ENCODE data around the gene GPR152.

The GPR152 gene

GRCh38 chr11:67423466-67423865 lies 29.1 kb downstream of the GPR152 start:
- no peak for FAIRE-seq

GRCh38 chr11:67422891-67423290 lies 29.6 kb downstream of the GPR152 start:
- no peak for FAIRE-seq

GRCh38 chr11:67421430-67422031 lies 31.0 kb downstream of the GPR152 start:
- no peak for FAIRE-seq

GRCh38 chr11:67420646-67421429 lies 31.7 kb downstream of the GPR152 start:
- no peak for FAIRE-seq

GRCh38 chr11:67420147-67420645 lies 32.3 kb downstream of the GPR152 start:
- no peak for FAIRE-seq

GRCh38 chr11:67419325-67420049 lies 33.0 kb downstream of the GPR152 start:
- no peak for FAIRE-seq

DNA sequence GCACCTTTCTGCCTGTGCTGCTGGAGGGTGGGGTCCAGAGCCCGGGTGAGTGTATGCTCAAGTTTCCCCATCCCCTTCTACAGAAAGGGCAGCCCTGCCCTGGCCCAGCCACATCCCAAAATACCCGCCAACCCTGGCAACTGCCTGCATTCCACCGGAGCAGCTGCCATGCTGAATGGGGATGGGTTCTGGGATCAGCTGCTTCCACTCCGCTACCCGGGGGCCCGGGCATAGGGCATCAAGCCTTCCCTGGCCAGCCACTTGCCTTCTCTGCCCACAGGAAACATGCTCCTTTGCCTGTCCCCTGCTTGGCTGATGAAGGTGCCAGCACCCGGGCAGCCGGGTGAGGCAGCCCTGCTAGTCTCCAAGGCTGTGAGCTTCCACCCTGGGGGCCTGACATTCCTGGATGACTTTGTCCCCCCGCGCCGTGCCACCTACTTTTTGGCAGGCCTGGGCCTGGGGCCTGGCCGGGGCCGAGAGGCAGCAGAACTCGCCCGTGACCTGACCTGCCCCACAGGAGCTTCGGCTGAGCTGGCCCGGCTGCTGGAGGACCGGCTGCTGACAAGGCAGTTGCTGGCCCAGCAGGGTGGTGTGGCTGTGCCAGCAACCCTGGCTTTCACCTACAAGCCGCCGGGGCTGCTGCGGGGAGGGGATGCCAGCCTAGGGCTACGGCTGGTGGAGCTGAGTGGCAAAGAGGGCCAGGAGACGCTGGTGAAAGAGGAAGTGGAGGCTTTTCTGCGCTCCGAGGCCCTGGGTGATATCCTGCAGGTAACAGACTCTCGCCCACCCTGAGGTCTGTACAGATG lies 33.9 kb downstream of the GPR152 start:
- FAIRE-seq = no peak

DNA sequence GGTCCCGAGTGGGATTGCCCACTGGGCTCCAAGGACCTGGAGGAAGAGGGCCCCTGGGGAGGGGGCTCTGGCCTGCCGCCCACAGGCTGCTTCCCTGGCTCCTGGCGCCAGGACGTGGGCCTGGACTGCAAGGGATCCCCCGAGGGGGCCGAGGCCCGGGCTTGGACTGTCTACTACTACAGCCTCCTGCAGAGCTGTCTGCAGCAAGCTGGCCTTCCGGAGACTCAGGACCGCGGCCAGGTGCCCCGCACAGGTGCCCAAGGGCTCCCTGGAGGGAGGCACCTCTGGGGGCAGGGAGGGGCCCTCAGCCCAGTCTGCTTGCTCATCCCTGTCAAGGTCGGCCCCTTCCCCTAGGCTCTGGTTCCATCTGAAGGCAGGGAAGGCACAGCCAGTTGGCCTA lies 35.1 kb downstream of the GPR152 start:
- no peak for FAIRE-seq

DNA sequence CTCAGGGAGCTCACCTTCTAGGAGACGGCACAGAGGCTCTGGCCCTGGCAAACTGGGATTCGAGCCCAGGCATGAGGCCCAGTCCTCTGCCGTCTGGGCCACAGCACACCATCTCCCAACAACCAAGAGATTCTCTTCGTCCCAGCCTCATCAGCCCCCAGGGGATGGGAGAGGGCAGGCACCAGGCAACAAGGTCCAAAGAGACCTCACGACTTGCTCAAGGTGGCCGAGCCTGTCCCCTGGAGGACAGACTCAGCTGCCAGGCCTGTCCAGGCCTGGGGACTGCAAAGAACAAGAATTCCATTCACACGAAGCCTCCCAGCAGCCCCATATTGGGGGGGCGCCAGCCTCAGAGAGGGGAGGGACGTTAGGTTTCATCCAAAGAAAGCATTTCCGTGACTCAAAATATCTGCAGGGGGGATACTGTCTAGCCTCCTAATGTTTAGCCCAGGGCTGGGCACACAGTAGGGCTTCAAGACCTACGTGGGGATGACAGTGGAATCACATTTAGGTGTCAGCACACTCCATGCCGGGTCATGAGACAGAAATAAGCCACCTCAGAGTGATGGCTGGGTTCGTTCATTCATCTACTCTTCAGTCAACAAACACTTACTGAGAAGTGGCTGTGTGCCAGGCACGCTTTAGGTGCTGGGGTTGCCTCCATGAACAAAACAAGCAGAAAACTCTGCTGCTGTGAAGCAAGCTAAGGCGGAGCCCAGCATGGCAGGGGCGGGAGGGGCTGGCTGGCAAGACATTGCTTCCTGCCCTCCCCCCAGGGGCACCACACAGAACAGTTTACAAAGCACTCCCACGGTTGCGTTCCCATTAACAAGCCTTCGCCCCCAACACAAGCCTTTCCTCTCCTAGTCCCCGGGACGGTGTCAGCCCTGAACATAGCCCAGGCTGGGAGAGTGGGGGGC lies 35.9 kb downstream of the GPR152 start:
- no peak for FAIRE-seq

DNA sequence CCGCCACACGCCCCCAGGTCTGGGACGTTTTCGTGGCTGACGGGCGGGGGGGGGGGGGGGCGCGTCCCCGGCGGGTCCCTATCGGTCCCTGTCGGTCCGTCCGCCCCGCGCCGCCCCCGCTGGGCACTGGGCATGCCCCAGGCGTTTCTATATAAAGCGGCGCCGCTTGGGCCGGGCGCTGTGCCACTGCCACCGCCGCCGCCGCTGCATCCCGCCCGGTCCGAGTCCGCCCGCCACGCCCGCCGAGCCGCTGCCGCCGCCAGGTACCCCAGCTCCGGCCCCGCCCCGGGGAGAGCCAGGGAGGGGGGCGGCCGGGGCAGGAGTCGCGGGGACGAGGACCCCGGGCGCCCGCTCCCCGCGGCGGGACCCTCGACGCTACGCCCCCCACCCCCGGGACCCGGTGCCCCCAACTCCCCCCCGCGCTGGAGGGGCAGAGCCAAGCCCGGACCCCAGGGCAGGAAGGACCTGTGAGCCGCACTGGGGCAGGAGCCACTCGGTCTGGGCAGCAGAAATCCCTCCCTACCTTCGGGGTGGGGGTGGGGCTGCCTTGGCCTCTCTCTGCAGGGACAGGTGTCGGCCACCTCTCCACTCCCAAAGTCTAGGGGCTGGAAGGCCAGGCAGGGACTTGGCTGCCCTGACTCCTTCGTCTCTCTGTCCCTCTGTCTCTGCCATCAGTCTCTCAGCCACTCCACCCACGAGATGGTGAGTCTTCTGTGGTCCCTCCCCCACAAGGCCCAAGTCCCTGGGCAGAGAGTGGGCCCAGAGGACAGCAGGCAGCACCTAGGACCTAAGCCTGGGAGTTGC lies 36.8 kb downstream of the GPR152 start, which contains the start of gene CARNS1:
Gene CARNS1, plus strand, starts transcription at position 178 of the 804 bp plus-strand sequence. Its CDS starts 522 bp downstream, at position 700.
- no peak for FAIRE-seq

DNA sequence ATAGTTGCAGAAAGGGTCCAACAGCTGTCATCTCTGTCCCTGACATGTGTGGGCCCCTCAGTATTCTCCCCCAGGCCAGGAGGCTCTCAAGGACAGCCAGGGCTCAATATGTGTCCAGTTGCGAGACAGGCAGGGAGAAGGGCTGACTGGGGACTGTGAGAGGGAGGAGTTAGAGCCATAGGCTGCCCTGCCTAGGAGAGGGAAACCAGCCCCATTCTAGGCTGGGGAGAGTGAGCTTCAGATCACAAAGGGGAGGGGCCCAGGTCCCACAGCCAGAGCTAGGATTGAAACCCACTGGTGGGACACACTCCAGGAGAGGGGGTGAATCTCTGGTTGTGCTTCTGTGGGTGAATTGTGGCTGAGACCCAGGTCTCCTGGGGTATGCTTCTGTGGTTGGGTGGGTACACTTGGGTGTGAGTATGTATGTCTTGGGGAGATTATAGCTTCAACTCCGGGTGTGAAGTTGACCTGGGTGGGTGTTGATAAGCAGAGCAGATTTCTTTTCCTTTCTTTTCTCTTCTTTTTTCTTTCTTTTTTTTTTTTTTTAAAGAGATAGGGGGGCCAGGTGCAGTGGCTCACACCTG lies 39.2 kb downstream of the GPR152 start:
- no peak for FAIRE-seq

DNA sequence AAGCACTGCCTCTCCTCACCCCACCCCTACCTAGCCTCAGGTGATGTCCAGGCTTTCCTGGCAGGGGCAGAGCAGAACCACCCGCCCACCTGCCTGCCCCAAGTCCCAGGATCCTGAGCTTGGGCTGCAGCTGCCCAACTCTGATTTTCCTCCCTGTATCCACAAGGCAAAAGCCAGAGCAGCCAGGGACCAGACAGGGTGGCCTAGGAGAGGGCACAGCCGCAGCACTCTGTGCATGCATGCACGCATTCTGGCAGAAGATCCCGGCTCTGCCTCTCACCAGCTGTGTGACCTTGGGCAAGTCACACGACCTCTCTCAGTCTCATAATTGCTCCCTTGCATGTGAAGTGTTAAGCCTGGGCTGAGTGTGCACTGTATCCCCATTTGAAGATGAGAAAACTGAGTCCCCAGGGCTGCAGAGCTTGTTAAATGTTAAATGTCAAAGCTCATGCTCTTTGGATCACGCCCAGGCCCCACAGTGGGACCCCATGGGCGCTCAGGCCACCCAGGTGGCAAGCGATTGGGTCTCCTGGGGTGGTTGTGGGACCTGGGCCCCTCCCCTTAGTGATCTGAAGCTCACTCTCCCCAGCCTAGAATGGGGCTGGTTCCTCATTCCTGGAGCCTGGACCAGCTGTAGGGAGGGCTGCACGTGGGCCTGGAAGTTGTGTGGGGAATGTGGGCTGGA lies 39.9 kb downstream of the GPR152 start:
- no peak for FAIRE-seq

- FAIRE-seq = no peak
These were observed 40.8 kb downstream of the GPR152 start for GRCh38 chr11:67411785-67412152.

DNA sequence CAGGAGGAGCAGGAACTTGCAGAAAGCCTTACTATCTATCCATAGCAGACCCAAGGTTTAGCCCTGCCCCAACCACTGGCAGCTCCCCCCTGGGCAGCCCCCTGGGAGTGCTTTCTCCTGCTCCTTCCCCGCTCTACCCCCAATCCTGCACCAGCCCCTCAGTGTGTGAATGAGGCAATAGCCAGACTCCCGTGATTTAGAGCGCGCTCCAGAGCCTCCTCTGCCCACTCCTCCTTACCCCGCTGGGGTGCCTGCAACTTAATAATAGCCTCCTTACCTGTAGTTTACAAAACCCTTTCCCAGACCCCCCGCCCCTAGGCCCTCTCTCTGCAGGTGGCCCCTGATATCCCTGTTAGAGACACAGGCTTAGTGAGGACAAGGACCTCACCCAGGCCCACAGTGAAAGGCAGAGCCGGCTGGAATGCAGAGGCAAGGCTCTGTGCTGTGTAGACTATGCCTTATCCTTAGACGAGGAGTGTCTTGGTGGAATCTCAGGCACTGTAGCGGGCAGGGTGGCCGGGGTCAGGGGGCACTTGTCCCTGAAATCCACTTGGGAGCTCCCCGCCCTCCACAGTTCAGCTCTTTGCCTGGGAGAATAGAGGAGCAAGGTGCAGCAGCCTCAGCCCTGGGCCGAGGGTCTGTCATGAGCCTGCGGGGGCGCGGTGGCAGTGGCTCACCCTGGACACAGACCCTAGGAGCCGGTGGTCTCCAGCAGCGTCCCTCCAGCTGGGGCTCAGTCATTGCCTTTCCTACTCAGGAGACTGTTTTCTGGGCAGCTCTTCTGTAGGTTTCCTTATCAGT lies 41.3 kb downstream of the GPR152 start:
- no peak for FAIRE-seq

DNA sequence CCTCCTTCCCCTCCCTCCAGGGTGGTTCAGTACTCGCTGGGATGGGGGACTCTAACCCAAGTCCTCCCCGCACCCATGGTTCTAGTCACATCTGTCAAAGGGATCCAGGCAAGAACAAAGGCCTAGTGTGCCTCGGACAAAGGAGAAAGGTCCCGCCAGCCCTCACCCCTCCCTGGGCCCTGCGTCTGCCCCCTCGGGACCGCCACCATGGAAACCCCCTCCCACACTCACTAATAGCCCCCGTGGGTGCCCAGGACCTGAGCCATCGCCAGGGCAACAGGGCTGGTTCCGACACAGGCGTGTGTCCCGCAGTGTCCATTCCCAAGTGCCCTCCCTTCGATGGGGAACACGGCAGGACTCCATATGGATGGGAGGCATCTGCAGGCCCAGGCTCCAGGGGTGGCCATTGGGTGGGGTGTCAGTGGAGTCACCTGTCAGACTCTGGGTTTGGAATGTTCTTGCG lies 42.1 kb downstream of the GPR152 start:
- no peak for FAIRE-seq

- no peak for FAIRE-seq
These were observed 42.7 kb downstream of the GPR152 start for GRCh38 chr11:67409781-67410368.

- FAIRE-seq = no peak
These were observed 43.3 kb downstream of the GPR152 start for GRCh38 chr11:67409261-67409666.

DNA sequence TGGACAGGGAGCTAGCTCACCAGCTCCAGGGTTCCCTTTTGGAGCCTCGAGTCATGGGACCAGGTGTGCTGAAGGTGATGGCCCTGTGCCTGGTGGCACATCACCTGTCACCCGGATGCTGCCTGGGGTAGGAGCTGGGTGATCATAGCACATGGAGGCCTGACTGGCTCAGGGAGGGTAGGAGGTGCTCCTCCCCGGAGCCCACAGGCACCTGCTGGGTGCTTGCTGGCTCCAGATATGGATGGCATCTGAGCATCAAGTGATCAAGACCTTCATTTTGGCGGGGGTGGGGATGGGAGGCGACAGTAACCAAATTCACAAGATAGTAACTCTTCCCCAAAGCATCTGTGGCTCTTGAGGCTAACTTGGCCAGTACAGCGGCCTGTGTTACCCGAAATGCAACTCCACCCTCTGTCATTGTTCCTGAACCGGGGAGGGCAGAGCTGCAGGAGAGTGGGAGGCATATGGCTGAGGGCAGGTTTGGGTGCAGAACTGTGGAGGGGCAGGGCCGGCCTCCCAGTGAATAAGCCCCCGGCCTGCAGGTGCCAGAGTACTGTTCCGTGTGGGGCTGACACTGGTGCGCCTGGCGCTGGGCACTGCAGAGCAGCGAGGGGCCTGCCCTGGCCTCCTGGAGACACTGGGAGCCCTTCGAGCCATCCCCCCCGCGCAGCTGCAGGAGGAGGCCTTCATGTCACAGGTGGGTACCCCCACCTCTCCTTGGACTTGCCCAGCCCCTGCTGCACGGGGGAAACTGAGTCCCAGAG lies 43.9 kb downstream of the GPR152 start:
- no peak for FAIRE-seq
